Endodermal cell (in vitro differentiated cells): ENCODE data around the gene IRX1. TPM values are rescaled to one million over a fixed set of nuclear protein-coding genes. Genes with fewer than 3 reads are reported as not detected.

Experiments used
- DNase-seq: peaks from one replicate; pipeline ENCODE4 v3.0.0-alpha.2; 2017
- H3K27ac ChIP-seq: 2 replicates; pipeline ENCODE4 v1.5.1; 2013; ENCODE audit warnings: mild to moderate bottlenecking, low read depth, low read length, moderate library complexity
- H3K27me3 ChIP-seq: 2 replicates; pipeline ENCODE4 v1.6.1; 2013; ENCODE audit warnings: mild to moderate bottlenecking, low read length, moderate library complexity; ENCODE audit not compliant: insufficient read depth, control insufficient read depth, poor library complexity, severe bottlenecking
- H3K36me3 ChIP-seq: 2 replicates; pipeline ENCODE4 v1.7.0; 2013; ENCODE audit warnings: mild to moderate bottlenecking, low read length, moderate library complexity; ENCODE audit not compliant: control insufficient read depth, insufficient read depth
- H3K4me1 ChIP-seq: one replicate; pipeline ENCODE4 v1.7.0; 2013; ENCODE audit warnings: low read length; ENCODE audit not compliant: control insufficient read depth, insufficient read depth
- H3K4me3 ChIP-seq: 2 replicates; pipeline ENCODE4 v1.5.1; 2013; ENCODE audit warnings: mild to moderate bottlenecking, low read length, moderate library complexity
- H3K9ac ChIP-seq: 2 replicates; pipeline ENCODE4 v1.6.1; 2013; ENCODE audit warnings: mild to moderate bottlenecking, low read length, moderate library complexity; ENCODE audit not compliant: poor library complexity, severe bottlenecking; ENCODE audit errors: extremely low read depth
- H3K9me3 ChIP-seq: 2 replicates; pipeline ENCODE4 v1.6.1; 2013; ENCODE audit warnings: mild to moderate bottlenecking, low read length, moderate library complexity; ENCODE audit not compliant: control insufficient read depth
- H3K27ac Mint-ChIP-seq: 2 replicates; pipeline ENCODE4 v1.8.0; 2020; ENCODE audit warnings: mixed read lengths
- H3K27me3 Mint-ChIP-seq: 2 replicates; pipeline ENCODE4 v1.8.0; 2021; ENCODE audit warnings: mild to moderate bottlenecking, mixed read lengths; ENCODE audit not compliant: insufficient read depth
- H3K36me3 Mint-ChIP-seq: 2 replicates; pipeline ENCODE4 v1.8.0; 2020; ENCODE audit warnings: low read depth, mixed read lengths
- H3K4me1 Mint-ChIP-seq: 2 replicates; pipeline ENCODE4 v1.8.0; 2020; ENCODE audit warnings: mixed read lengths
- H3K4me3 Mint-ChIP-seq: 2 replicates; pipeline ENCODE4 v1.8.0; 2020; ENCODE audit warnings: mild to moderate bottlenecking, moderate library complexity, mixed read lengths
- H3K9me3 Mint-ChIP-seq: 2 replicates; pipeline ENCODE4 v1.8.0; 2020; ENCODE audit warnings: mild to moderate bottlenecking, mixed read lengths
- WGBS, 2 experiments: methylation state at CpG; one replicate each; pipeline versions ENCODE4 v1.1.5 to v1.1.7; 2013; ENCODE audit warnings: missing lambda C conversion rate in 2 of 2, mixed read lengths in 1 of 2; ENCODE audit not compliant: insufficient coverage in 1 of 2, insufficient read length in 1 of 2; 5-methylcytosine and 5-hydroxymethylcytosine counted together
- total RNA-seq, 2 donors: library from RNA; stranded (reverse); fragmentation: NEBNext Ultra II Directional in 1 of 2; extraction: Animal tissue kit (Norgen Biotek cat#: 25700) in 1 of 2; gene quantifications; 2 replicates in 1 of 2; 3 replicates in 1 of 2; pipeline ENCODE4 v1.2.1, GENCODE V29; 2021
- TF ChIP-seq, protein P1 (sequence below): fragments of 200-600 bp; sonication (generic); conservative IDR thresholded peaks from 2 replicates; pipeline ENCODE4 v1.5.0; 2021; ENCODE audit warnings: antibody characterized with exemption, mild to moderate bottlenecking

IRX1 gene
- total RNA-seq, 2 donors from 2014 or later = 1.9 to 7.6 TPM

DNA sequence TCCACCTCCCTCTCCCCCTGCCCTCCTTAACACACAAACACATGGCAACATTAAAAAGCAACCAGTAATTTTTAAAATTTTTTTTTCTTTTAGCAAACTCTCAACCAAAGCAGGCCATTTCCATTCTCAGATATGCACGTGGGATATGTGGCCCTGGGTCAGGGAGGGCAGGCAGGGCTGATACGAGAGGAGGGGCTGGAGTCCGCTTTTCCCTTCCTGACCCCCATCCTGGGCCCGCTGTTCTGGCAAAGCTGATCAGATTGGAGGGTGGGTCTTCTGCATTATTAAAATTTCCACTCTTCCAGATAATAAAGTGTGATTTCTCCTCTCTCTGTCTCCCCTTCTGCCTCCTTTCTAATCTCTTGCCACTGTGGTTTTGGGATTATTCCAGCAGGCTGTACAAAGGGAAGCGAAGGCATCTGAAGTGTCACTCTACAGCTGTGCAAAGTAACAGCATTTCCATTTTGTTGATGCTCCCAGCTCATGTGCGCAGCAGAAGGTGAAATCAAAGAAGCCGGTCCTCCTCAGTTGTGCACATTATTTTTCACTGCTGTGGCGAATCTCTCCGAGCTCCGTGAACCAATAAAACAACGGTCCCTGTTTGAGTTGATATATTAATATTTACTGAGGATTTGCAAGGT is 12.0 kb downstream of the IRX1 start:
- H3K36me3 Mint-ChIP-seq = no peaks in the 10 kb centered on the region
- H3K27me3 ChIP-seq = peaks cover 53% of the 10 kb centered on the region
- peaks cover 3% of the 10 kb centered on the region for H3K4me1 Mint-ChIP-seq
- WGBS, 2 experiments = 88 to 100% methylated on average over 3 to 11 of the region's 11 CpGs
- H3K9me3 ChIP-seq = no peaks in the 10 kb centered on the region
- no peak overlapping the region for H3K4me3 ChIP-seq
- H3K27me3 Mint-ChIP-seq = peaks cover 69% of the 10 kb centered on the region
- DNase-seq = no peak
- H3K4me3 Mint-ChIP-seq = no peak overlapping the region
- H3K27ac ChIP-seq = no peak overlapping the region
- no peaks in the 10 kb centered on the region for H3K9me3 Mint-ChIP-seq
- no peak overlapping the region for H3K9ac ChIP-seq
- H3K36me3 ChIP-seq = no peaks in the 10 kb centered on the region
- TF ChIP-seq, protein P1, sequence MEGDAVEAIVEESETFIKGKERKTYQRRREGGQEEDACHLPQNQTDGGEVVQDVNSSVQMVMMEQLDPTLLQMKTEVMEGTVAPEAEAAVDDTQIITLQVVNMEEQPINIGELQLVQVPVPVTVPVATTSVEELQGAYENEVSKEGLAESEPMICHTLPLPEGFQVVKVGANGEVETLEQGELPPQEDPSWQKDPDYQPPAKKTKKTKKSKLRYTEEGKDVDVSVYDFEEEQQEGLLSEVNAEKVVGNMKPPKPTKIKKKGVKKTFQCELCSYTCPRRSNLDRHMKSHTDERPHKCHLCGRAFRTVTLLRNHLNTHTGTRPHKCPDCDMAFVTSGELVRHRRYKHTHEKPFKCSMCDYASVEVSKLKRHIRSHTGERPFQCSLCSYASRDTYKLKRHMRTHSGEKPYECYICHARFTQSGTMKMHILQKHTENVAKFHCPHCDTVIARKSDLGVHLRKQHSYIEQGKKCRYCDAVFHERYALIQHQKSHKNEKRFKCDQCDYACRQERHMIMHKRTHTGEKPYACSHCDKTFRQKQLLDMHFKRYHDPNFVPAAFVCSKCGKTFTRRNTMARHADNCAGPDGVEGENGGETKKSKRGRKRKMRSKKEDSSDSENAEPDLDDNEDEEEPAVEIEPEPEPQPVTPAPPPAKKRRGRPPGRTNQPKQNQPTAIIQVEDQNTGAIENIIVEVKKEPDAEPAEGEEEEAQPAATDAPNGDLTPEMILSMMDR = no peak
- H3K4me1 ChIP-seq = no peaks in the 10 kb centered on the region
- H3K27ac Mint-ChIP-seq = no peak overlapping the region

DNA sequence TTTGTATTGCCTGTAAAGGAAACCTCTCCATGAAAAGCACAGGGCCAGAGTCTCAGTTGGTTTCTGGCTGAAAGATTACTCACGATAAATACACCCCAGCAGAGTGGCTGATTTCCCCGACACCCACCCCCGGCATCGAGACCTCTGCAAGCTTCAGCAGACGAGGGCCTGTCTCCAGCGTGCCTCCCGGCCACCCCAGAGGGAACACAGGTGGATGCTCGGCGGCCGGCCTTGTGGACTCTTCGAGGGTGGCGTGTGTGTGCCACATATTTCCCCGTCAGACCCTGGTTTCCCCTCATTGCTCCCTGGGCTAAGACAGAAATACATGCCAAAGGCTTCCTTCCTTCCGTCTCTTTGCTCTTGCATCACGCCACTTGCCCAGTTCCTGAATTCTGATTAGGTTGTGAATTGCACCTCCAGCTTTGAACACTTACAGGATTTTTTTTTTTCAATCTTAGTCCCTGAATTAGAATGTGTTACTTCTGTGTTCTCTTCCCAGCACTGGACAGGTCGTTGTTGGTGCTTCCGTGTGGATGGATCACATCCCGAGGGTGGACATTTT is 13.6 kb downstream of the IRX1 start:
- Mint-ChIP-seq H3K27ac (no peak overlapping the region), H3K27me3 (peaks cover 54% of the 10 kb centered on the region), H3K4me1 (peaks cover 3% of the 10 kb centered on the region), H3K4me3 (no peak overlapping the region), H3K36me3 (no peaks in the 10 kb centered on the region), H3K9me3 (no peaks in the 10 kb centered on the region)
- Histone ChIP-seq H3K9ac (no peak overlapping the region), H3K27ac (peak overlapping the region; percentile 24), H3K4me1 (no peaks in the 10 kb centered on the region), H3K9me3 (no peaks in the 10 kb centered on the region), H3K4me3 (no peak overlapping the region), H3K36me3 (no peaks in the 10 kb centered on the region), H3K27me3 (peaks cover 38% of the 10 kb centered on the region)
- DNase-seq = no peak
- TF ChIP-seq, protein P1 = no peak
- WGBS, 2 experiments = 90 to 94% methylated on average over 18 of the region's 18 CpGs

DNA sequence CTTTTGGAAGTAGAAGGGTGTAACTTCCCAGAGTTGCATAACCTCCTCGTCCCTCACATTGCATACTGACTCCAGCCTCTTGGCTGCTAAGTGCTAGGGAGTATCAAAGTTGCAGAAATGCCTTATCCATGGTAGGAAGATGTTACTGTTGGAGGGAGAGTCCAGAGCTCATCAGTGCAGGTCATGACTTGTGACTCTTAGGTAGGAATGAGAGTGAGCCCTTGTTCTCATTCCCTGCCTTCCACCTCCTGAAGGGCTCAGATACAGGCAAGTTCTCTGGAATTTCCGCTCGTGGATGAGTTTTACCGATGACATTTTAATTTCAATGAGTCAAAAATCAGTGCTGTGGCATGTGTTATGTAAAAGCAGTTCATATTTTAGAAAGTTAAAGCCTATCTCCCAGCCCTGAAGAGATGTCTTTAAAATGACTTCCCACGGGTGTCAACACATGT is 17.0 kb downstream of the IRX1 start:
- H3K9me3 Mint-ChIP-seq = no peaks in the 10 kb centered on the region
- TF ChIP-seq, protein P1 = no peak
- H3K4me3 Mint-ChIP-seq = no peak overlapping the region
- Histone ChIP-seq H3K4me3 (no peak overlapping the region), H3K9ac (no peak overlapping the region), H3K9me3 (no peaks in the 10 kb centered on the region), H3K27me3 (peaks cover 5% of the 10 kb centered on the region), H3K36me3 (no peaks in the 10 kb centered on the region), H3K4me1 (no peaks in the 10 kb centered on the region), H3K27ac (no peak overlapping the region)
- DNase-seq = no peak
- WGBS, 2 experiments = 94 to 100% methylated on average over 1 to 5 of the region's 5 CpGs
- no peak overlapping the region for H3K27ac Mint-ChIP-seq
- no peaks in the 10 kb centered on the region for H3K36me3 Mint-ChIP-seq
- H3K27me3 Mint-ChIP-seq = peaks cover 29% of the 10 kb centered on the region
- H3K4me1 Mint-ChIP-seq = no peaks in the 10 kb centered on the region
